M059J (cell line): ENCODE data around the gene HEXD. TPM values are rescaled to one million over a fixed set of nuclear protein-coding genes. Genes with fewer than 3 reads are reported as not detected.
A peak's percentile ranks its signal among the peaks of the same experiment; 100 is the strongest.
"Not testable (repeated sequence)": the region's sequence is repeated elsewhere in the genome, so short reads cannot be mapped to it uniquely, and the experiment has no call there.

Experiments
- DNase-seq: peaks from one replicate; pipeline ENCODE4 v3.0.0-alpha.2; 2012; ENCODE audit warnings: low read depth
- total RNA-seq: library from RNA; depleted of rRNA; stranded (reverse); fragments of >200 nt; shearing (Covaris generic); gene quantifications from 2 replicates; pipeline ENCODE4 v1.2.3, GENCODE V29; 2014

The HEXD gene
- total RNA-seq, 1 experiment from 2014 or later, result 7.3 TPM

DNA sequence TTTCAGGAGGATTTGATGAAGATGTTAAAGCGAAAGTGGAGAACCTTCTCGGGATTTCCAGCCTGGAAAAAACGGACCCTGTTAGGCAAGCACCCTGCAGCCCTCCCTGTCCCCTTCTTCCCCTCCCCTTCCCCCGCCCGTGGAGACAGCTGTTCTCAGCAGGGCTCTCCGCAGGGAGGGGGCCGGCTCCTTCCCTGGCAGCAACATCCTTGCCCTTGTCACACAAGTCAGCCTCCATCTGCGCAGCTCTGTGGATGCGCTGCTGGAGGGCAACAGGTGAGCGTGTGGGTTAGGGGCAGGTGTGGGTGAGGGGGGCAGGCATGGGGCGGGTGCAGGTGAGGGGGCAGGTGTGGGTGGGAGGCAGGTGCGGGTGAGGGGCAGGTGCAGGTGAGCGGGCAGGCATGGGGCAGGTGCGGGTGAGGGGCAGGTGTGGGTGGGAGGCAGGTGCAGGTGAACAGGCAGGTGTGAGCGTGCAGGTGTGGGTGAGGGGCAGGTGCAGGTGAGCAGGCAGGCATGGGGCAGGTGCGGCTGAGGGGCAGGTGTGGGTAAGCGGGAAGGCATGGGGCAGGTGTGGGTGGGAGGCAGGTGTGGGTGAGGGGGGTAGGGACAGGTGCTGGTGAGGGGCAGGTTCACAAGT lies 23.0 kb downstream of the HEXD start:
- no peak for DNase-seq

GRCh38 chr17:82441691-82442487 lies 23.7 kb downstream of the HEXD start:
- no peak for DNase-seq

DNA sequence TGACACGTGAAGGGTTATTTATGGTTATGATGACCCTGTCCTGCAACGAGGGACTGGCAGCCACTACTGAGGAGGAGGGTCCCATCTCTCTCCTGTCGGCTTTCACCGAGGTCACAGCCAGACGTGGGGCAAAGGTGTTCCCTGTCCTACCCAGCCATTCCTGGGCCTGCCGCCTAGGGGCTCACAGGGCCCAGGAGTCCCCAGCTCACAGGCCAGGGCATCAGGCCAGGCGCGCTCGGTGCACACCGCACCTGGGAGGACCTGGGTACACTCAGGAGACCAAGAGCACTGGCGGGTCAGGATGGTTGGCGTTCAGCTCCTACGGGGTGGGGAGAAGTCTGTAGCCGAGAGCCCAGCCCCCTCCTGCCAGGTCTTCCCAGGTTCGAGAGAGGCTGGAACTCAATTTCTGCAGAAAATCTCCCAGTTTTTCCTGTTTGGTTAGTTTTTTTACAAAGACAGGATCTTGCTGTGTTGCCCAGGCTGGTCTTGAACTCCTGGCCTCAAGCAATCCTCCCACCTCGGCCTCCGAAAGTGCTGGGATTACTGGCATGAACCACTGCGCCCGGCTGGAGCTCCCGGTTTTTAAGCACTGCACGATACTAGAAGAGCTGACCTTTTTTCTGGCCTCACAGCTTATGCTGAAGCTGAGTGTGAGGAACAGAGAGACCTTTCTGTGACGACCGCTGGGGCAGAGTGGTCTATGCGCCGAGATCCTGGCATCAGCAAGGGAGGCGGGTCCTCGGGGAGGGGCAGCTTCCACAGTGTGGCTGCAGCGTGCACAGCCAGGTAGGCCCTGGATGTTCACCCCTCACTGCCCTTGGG lies 24.7 kb downstream of the HEXD start:
- no peak for DNase-seq

DNA sequence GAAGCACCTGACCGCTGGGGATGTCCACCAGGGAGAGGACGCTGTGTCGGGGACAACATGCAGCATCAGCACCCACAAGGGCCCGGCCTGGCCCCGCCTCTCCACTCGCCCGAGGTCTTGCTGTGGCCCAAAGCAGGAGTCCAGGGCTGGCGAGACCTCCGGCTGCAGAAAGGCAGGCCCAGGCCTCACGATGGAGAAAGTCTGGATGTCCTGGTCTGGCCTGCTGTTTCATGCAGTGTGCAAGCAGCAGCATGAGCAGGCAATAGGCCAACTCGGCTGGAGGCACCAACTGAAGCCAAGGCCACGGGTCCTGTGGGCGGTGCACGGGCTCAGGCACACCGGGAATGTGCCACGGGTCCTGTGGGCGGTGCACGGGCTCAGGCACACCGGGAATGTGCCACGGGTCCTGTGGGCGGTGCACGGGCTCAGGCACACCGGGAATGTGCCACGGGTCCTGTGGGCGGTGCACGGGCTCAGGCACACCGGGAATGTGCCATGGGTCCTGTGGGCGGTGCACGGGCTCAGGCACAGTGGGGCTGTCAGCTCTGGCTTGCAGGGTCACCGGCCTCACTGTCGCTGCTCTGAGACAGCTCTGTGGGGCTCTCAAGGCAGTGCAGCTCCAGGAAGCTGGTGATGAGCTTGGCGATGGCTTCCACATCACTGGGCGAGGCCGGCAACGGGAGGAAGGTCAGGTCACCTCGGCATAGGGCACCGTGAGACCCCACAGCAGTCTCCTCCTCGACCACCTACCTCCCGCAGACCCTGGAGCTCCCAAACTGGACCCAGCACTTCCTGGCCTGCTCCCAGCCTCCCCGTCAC lies 25.5 kb downstream of the HEXD start:
- DNase-seq, result no peak

DNA sequence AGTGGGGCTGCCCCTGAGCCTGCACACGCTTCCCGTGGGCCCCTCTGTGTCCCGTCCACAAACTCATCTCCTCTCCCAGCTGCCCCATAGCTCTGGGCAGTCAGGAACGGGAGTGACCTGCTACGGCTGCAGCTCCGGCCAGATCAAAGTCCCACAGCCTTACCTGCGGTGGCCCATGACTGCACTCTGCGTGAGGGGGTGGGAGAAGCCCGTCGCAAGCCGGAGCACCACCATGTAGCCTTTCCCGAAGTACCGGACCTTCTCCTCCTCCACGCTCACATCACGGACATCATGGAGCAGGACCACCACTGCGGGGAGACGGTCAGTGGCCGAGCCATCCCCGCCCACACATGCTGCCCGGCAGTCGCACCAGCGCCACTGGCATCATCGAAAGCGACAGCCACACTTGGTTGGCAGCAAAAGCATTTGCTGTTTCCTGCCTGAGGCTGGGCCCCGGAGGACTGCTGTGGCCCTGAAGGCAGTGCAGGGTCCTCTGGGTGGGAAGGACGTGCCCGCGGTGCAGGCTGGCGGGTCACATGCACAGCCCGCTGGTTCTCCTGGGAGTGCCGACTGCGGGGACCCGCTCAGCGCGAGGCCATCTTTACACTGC lies 26.2 kb downstream of the HEXD start:
- no peak for DNase-seq

DNA sequence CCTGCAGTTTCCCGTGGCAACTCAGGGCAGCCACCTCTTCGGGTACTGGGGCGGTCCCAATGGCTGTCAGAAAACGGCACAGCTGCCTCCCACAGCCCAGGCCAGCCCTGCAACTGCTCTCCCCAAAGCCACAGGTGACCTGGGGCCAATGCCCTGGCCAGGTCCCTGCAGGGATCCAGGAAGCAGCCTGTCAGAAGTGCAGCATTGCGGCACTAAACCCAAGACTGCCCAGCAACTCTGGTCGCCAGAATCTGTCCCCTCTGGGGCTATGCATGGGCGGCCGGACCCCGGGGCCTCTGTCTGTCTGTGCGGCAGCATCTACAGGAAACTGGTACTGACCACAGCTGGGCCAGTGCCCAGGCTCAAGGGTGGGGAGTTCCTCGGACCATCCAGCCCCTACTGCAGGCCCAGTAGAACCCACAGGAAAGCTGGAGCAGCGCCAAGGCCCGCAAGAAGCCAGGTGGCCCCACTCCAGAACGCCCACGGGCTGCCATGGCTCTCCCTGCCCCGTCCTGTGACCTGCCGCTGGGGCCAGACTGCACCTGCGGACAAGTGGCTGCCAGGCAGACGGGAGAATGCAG lies 26.9 kb downstream of the HEXD start:
- DNase-seq, result peak; percentile 23

- DNase-seq, result peak; percentile 18
These were observed 27.4 kb downstream of the HEXD start for GRCh38 chr17:82445542-82445941.

- no peak for DNase-seq
These were observed 28.0 kb downstream of the HEXD start for GRCh38 chr17:82446124-82446523.

DNA sequence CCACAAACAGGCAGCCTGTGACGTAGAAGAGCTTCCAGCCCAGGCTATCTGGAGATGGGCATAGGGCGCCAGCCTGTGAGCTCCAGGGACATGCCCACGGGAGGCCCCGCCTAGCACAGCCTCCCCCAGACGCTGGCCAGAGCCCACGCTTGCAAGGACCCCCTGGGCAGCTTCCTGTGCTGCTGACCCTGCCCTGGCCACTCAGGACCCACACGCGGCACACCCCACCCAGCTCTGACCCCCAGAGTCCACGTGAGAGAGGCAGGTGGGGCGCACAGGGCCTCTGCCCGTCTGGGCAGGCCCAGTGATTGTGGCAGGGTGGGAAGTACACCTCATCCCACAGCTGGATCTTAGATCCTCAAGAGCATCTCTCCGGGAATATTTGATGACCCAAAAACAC lies 28.5 kb downstream of the HEXD start:
- no peak for DNase-seq

DNA sequence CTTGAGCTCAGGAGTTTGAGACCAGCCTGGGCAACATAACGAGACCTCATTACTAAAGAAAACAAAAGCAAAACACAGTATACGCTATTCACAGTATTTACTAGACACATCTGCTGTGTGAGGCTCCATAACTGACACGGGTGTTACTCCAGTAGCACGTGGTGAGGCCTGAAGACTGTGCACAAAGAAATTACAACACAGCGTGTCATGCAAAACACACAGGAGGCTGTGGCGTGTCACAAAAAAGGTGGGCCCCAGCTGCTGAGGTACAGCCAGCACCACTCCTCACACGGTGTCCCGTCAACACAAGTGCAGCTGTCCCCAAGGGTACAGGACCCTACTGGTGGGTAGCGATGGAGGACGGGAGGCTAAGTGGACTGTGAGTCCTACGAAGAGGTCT lies 29.7 kb downstream of the HEXD start:
- DNase-seq, result no peak

GRCh38 chr17:82449131-82449882 lies 31.2 kb downstream of the HEXD start:
- no peak for DNase-seq

- no peak for DNase-seq
These were observed 31.8 kb downstream of the HEXD start for GRCh38 chr17:82449883-82450356.

GRCh38 chr17:82450357-82451106 lies 32.4 kb downstream of the HEXD start, which contains the start of gene CYBC1:
Gene CYBC1, minus strand, starts transcription at chr17:82450752. Its CDS starts 1,498 bp downstream, at chr17:82449254.
- DNase-seq, result peak; percentile 86

- no peak for DNase-seq
These were observed 34.0 kb downstream of the HEXD start for GRCh38 chr17:82452162-82452561.

DNA sequence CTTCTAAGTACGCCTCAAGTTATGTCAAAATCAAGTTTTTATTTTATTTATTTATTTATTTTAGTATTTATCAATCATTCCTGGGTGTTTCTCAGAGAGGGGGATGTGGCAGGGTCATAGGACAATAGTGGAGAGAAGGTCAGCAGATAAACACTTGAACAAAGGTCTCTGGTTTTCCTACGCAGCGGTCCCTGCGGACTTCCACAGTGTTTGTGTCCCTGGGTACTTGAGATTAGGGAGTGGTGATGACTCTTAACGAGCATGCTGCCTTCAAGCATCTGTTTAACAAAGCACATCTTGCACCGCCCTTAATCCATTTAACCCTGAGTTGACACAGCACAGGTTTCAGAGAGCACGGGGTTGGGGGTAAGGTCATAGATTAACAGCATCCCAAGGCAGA lies 35.0 kb downstream of the HEXD start:
- DNase-seq, result not testable (repeated sequence)

GRCh38 chr17:82453706-82454105 lies 35.6 kb downstream of the HEXD start:
- not testable (repeated sequence) for DNase-seq

DNA sequence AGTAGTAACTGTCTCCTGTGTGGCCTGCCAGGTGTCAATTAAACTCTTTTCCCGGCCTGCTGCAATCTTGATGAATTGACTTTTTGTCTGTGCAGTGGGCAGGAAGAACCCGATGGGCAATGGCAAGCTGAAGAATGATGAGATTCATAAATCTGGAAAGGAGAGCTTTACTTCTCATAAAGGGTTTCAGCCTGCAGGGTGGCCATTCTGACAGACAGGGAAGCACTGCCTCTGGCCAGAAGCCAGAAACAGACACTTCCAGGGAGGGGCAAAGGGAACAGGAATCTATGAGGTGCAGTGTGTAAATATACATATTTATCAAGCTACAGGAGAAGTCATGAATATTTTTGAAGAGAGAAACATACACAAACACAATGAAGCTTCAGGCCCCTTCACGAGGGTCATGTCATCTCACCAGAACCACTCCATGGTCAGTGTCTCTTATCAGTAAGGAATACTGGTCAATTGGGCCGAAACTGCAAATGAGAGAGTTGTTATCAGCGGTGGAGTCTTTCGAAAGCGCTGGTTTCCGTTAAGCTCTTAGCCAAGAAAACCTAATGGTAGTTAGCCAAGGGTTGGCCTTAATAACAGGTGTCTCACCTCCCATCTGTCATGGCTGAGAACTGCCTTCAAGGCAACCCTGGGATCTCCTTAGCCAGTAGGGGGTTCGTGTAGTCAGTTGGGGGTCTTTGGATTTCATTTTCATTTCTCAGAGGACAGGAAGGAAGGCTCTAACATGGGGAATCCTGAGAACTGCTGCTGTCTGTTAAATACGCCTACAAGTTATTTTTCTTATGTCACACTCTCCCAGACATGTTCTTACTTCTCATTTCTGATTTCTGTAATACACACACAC lies 39.2 kb downstream of the HEXD start:
- no peak for DNase-seq

- no peak for DNase-seq
These were observed 39.7 kb downstream of the HEXD start for GRCh38 chr17:82457929-82458178.
